Measurements from ENCODE around the gene MOB4.
"Not testable (repeated sequence)": the region's sequence is repeated elsewhere in the genome, so short reads cannot be mapped to it uniquely, and the experiment has no call there.

Gene MOB4

DNA sequence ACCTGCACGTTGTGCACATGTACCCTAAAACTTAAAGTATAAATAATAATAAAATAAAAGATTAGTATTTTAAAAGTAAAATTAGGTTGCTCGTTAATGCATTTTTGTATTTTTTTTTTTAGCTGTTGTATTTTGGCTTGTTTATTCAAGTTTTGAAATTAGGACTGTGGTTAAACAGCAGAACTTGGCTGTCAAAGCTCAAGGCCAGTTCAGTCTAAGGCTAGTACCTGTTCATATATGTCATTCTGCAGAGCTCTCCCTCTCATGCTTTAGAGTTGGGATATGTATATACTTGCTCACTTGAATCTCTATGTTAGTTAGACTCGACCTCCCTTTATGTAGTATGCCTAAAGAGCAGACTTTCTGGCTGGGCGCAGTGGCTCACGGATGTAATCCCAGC is 32.7 kb downstream of the MOB4 start:
- Histone ChIP-seq H3K4me3 (ENCODE audit: low read depth, low read length) (no peak overlapping the region), H3K27me3 (replicated peaks) (no peaks in the 10 kb centered on the region), H3K27ac (no peak overlapping the region), H3K36me3 (replicated peaks) (peaks cover 16% of the 10 kb centered on the region)
- DNase-seq, result no peak
- in situ Hi-C loops (cut with HindIII; ENCODE audit: low pct_ligation_motif_present, low sequenced_read_pairs), result no loop called here
- TF ChIP-seq, protein P1, sequence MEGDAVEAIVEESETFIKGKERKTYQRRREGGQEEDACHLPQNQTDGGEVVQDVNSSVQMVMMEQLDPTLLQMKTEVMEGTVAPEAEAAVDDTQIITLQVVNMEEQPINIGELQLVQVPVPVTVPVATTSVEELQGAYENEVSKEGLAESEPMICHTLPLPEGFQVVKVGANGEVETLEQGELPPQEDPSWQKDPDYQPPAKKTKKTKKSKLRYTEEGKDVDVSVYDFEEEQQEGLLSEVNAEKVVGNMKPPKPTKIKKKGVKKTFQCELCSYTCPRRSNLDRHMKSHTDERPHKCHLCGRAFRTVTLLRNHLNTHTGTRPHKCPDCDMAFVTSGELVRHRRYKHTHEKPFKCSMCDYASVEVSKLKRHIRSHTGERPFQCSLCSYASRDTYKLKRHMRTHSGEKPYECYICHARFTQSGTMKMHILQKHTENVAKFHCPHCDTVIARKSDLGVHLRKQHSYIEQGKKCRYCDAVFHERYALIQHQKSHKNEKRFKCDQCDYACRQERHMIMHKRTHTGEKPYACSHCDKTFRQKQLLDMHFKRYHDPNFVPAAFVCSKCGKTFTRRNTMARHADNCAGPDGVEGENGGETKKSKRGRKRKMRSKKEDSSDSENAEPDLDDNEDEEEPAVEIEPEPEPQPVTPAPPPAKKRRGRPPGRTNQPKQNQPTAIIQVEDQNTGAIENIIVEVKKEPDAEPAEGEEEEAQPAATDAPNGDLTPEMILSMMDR (IDR thresholded peaks at IDR 0.05; ENCODE audit: low read depth, low read length, missing control alignments), result no peak

DNA sequence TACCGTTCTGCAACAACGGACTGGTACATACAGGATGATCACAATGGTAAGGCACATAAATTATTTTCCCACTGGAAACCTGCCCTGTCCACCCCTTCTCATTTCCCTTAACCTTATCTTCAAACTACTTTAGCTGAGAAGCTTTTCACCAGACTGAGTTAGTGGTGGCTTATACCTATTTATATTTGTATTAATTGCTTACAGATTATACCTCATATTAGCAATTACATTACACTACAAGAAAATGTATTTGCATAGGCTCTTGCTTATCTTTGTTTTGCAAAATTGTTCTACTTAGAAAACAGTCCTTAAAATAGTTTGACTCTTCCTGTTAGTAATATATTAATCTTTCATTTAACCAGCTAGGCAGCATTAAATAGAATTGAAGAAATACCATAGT is 35.4 kb downstream of the MOB4 start:
- H3K36me3 ChIP-seq (replicated peaks), result peaks cover 24% of the 10 kb centered on the region
- DNase-seq; in situ Hi-C loops (cut with HindIII; ENCODE audit: low pct_ligation_motif_present, low sequenced_read_pairs); H3K27me3 ChIP-seq (replicated peaks); H3K27ac ChIP-seq; H3K4me3 ChIP-seq (ENCODE audit: low read depth, low read length): not testable (repeated sequence)

DNA sequence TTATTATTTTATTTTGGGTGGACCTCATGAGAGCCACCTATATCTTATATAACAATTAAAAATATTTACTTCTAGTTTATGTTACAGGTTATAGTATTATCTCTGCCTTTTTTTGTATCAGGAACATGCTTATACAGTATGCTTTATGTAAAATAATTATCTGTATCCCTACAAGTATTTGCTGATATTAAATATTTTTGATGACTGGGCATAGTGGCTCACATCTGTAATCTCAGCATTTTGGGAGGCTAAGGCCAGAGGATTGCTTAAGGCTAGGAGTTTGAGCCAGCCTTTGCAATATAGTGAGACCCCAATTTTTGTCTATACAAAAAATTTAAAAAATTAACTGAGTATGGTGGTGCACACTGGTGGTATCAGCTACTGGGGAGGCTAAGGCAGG is 39.6 kb downstream of the MOB4 start:
- in situ Hi-C loops (cut with HindIII; ENCODE audit: low pct_ligation_motif_present, low sequenced_read_pairs), result no loop called here
- H3K36me3 ChIP-seq (replicated peaks), result peaks cover 24% of the 10 kb centered on the region
- no peak overlapping the region for H3K4me3 ChIP-seq (ENCODE audit: low read depth, low read length)
- TF ChIP-seq, protein P1 (IDR thresholded peaks at IDR 0.05; ENCODE audit: low read depth, low read length, missing control alignments), result no peak
- no peaks in the 10 kb centered on the region for H3K27me3 ChIP-seq (replicated peaks)
- H3K27ac ChIP-seq, result no peak overlapping the region
- no peak for DNase-seq

DNA sequence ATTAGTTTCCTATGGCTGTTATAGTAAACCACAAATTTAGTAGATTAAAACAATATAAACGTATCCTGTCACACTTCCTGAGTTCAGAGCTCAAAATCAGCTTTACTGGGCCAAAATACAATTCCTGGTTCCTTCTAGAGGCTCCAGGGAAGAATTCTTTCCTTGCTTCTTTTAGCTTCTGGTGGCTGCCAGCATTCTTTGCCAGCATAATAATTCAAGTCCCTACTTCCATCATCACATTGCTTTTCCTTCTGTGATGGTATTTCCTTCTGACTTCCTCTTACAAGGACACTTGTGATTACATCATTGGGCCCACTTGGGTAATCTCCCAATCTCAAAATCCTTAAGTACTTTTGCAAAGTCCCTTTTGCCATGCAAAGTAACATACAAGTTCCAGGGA is 40.6 kb downstream of the MOB4 start:
- in situ Hi-C loops (cut with HindIII; ENCODE audit: low pct_ligation_motif_present, low sequenced_read_pairs), result no loop called here
- H3K4me3 ChIP-seq (ENCODE audit: low read depth, low read length), result no peak overlapping the region
- H3K27me3 ChIP-seq (replicated peaks), result no peaks in the 10 kb centered on the region
- no peak for DNase-seq
- TF ChIP-seq, protein P1 (IDR thresholded peaks at IDR 0.05; ENCODE audit: low read depth, low read length, missing control alignments), result no peak
- H3K36me3 ChIP-seq (replicated peaks), result peaks cover 24% of the 10 kb centered on the region
- H3K27ac ChIP-seq, result no peak overlapping the region

DNA sequence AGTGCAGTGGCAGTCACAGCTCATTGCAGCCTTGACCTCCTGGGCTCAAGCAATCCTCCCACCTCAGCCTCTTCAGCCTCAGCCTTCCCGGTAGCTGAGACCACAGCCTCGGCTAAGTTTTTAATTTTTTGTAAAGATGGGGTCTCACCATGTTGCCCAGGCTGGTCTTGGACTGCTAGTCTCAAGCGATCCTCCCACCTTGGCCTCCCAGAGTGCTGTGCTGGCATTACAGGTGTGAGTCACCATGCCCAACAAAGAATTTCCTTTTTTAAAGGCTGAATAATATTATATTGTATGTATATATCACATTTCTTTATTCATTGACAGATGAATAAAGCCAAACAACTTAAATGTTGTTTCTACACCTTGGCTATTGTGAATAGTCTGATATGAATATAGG is 42.5 kb downstream of the MOB4 start:
- in situ Hi-C loops (cut with HindIII; ENCODE audit: low pct_ligation_motif_present, low sequenced_read_pairs), result no loop called here
- Histone ChIP-seq H3K27ac (no peak overlapping the region), H3K27me3 (replicated peaks) (no peaks in the 10 kb centered on the region), H3K36me3 (replicated peaks) (peaks cover 24% of the 10 kb centered on the region), H3K4me3 (ENCODE audit: low read depth, low read length) (no peak overlapping the region)
- TF ChIP-seq, protein P1 (IDR thresholded peaks at IDR 0.05; ENCODE audit: low read depth, low read length, missing control alignments), result no peak
- DNase-seq, result no peak

DNA sequence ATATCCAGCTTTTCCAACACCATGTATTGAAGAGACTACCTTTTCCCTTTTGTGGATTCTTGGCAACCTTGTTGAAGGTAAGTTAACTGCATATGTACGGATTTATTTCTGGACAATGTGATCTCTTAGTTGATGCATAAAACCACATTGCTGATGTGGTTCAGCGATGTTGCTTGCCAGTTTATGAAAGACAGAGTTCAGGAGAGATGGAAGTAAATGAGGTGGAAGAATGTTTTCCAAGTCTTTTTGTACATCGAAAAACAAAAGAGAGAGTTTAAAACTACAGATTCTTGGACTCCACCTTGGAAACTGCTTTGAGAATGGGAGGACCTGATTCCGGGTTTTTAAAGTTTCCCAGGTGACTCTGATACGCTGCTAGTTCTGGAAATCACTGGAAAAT is 43.8 kb downstream of the MOB4 start:
- no peak for DNase-seq
- Histone ChIP-seq H3K4me3 (ENCODE audit: low read depth, low read length) (no peak overlapping the region), H3K27ac (no peak overlapping the region), H3K27me3 (replicated peaks) (no peaks in the 10 kb centered on the region), H3K36me3 (replicated peaks) (peaks cover 13% of the 10 kb centered on the region)
- TF ChIP-seq, protein P1 (IDR thresholded peaks at IDR 0.05; ENCODE audit: low read depth, low read length, missing control alignments), result no peak
- in situ Hi-C loops (cut with HindIII; ENCODE audit: low pct_ligation_motif_present, low sequenced_read_pairs), result no loop called here

All from brain microvascular endothelial cell (primary cell).